HepG2 (cell line): ENCODE measurements around the gene ATAD2B. TPM values are rescaled to one million over a fixed set of nuclear protein-coding genes. Genes with fewer than 3 reads are reported as not detected.
A peak's percentile ranks its signal among the peaks of the same experiment; 100 is the strongest.

Experiments
- ATAC-seq: fragments of 200-7000 bp; cut with Tn5 transposase; 3 replicates; pipeline ENCODE4 v1.9.1; 2020; ENCODE audit warnings: mild to moderate bottlenecking, moderate library complexity
- BruUV-seq: library from RNA; stranded (reverse); fragments of 400-500 nt; replicated peaks from 2 replicates; lab custom pipeline; 2021; lab: Mats Ljungman, UMichigan
- CTCF ChIA-PET: fragments of 300-600 bp; formaldehyde crosslinking; extraction: SDS; loops from one replicate; lab custom pipeline; 2021; ENCODE audit warnings: low total read pairs, inconsistent platforms, low intra/inter-chr PET ratio; lab: Yijun Ruan, JAX
- POLR2A ChIA-PET: fragments of 350-600 bp; sonication (Branson Sonifier 250); formaldehyde crosslinking; loops from one replicate; lab custom pipeline; 2020; ENCODE audit warnings: antibody characterized with exemption, inconsistent platforms; lab: Yijun Ruan, JAX
- DNase-seq: peaks from one replicate; pipeline ENCODE4 v3.0.0-alpha.2; 2015; ENCODE audit warnings: low spot score
- FAIRE-seq: peaks from 3 replicates; lab custom pipeline; 2011; peaks lifted over from hg19 to GRCh38; lab: Jason Lieb, UNC
- H2AFZ ChIP-seq: one replicate; pipeline ENCODE4 v1.6.1; 2011; ENCODE audit warnings: low read length, inconsistent platforms
- H3K27ac ChIP-seq: fragments of 300-600 bp; 3 replicates; pipeline ENCODE4 v1.8.0; 2011; ENCODE audit warnings: mixed run types, mild to moderate bottlenecking, mixed read lengths, low read length, inconsistent platforms; ENCODE audit not compliant: insufficient read depth; ENCODE audit errors: extremely low read length
- H3K27me3 ChIP-seq, 2 experiments: fragments of 200-600 bp in 1 of 2; 2 replicates in 1 of 2; 3 replicates in 1 of 2; pipeline versions ENCODE4 v1.6.0 to v1.8.0; 2011; ENCODE audit warnings: low read length in 2 of 2, mild to moderate bottlenecking in 2 of 2, moderate library complexity in 2 of 2, inconsistent platforms in 1 of 2; ENCODE audit not compliant: insufficient read depth in 2 of 2, control insufficient read depth in 1 of 2
- H3K36me3 ChIP-seq, 2 experiments: fragments of 200-600 bp in 1 of 2; replicated peaks in 1 of 2; 2 replicates in 1 of 2; 3 replicates in 1 of 2; pipeline versions ENCODE4 v1.5.1 to v1.8.0; 2011; ENCODE audit warnings: low read length in 2 of 2, inconsistent platforms in 1 of 2; ENCODE audit not compliant: insufficient read depth in 2 of 2, control insufficient read depth in 1 of 2
- H3K4me1 ChIP-seq: 2 replicates; pipeline ENCODE4 v1.5.1; 2012; ENCODE audit warnings: low read length, inconsistent platforms; ENCODE audit not compliant: insufficient read depth
- H3K4me2 ChIP-seq: 2 replicates; pipeline ENCODE4 v1.6.0; 2011; ENCODE audit warnings: low read depth, low read length, inconsistent platforms
- H3K4me3 ChIP-seq, 3 experiments: fragments of 200-600 bp in 1 of 3; sonication (generic), shearing (Covaris generic) in 1 of 3; replicated peaks in 1 of 3; 2 replicates each; pipeline ENCODE4 v1.5.1; 2011 to 2016; ENCODE audit warnings: low read length in 3 of 3, inconsistent platforms in 2 of 3, low read depth in 2 of 3, mild to moderate bottlenecking in 2 of 3, control low read depth in 1 of 3, mixed read lengths in 1 of 3; ENCODE audit not compliant: insufficient read depth in 1 of 3
- H3K79me2 ChIP-seq: one replicate; pipeline ENCODE4 v1.6.1; 2011; ENCODE audit warnings: low read length, inconsistent platforms; ENCODE audit not compliant: insufficient read depth
- H3K9ac ChIP-seq: 2 replicates; pipeline ENCODE4 v1.6.0; 2011; ENCODE audit warnings: mild to moderate bottlenecking, low read depth, low read length, inconsistent platforms; ENCODE audit not compliant: insufficient read depth
- H3K9me3 ChIP-seq: 2 replicates; pipeline ENCODE4 v1.5.1; 2012; ENCODE audit warnings: mild to moderate bottlenecking, low read length
- H4K20me1 ChIP-seq: 2 replicates; pipeline ENCODE4 v1.6.0; 2011; ENCODE audit warnings: inconsistent platforms, mild to moderate bottlenecking, low read length, moderate library complexity; ENCODE audit not compliant: insufficient read depth
- AGO2 ChIP-seq: fragments of 200-400 bp; formaldehyde crosslinking; optimal IDR thresholded peaks from 2 replicates; pipeline ENCODE3; 2017; ENCODE audit warnings: mild to moderate bottlenecking, low read depth, low read length, moderate library complexity
- DR1 ChIP-seq: sonication (generic); formaldehyde crosslinking; IDR thresholded peaks from 2 replicates; pipeline ENCODE4 v1.8.0; 2021; ENCODE audit warnings: mild to moderate bottlenecking, missing genetic modification reagents, inconsistent platforms
- NFYB ChIP-seq: sonication (generic); formaldehyde crosslinking; IDR thresholded peaks from 2 replicates; pipeline ENCODE4 v1.4.0; 2020; ENCODE audit warnings: missing genetic modification reagents
- NKX3-1 ChIP-seq: sonication (generic); formaldehyde crosslinking; IDR thresholded peaks from 2 replicates; pipeline ENCODE4 v1.5.0; 2020; ENCODE audit warnings: missing genetic modification reagents
- SMARCE1 ChIP-seq: fragments of 450-650 bp; IDR thresholded peaks from 2 replicates; pipeline ENCODE4 v1.6.1; 2017; ENCODE audit warnings: borderline replicate concordance
- TCF12 ChIP-seq, 2 experiments: fragments of 450-650 bp in 1 of 2; sonication (generic) in 1 of 2; formaldehyde crosslinking in 1 of 2; IDR thresholded peaks; 2 replicates each; pipeline versions ENCODE4 v1.6.1 to v1.8.0; 2017 to 2022; ENCODE audit warnings: antibody characterized with exemption in 1 of 2, mild to moderate bottlenecking in 1 of 2, missing genetic modification reagents in 1 of 2, moderate library complexity in 1 of 2
- ZNF12 ChIP-seq: sonication (generic); formaldehyde crosslinking; IDR thresholded peaks from 2 replicates; pipeline ENCODE4 v1.5.0; 2020; ENCODE audit warnings: missing genetic modification reagents
- ZNF124 ChIP-seq: sonication (generic); formaldehyde crosslinking; IDR thresholded peaks from 2 replicates; pipeline ENCODE4 v1.4.0; 2020; ENCODE audit warnings: missing genetic modification reagents
- ZNF20 ChIP-seq: sonication (generic); formaldehyde crosslinking; IDR thresholded peaks from 2 replicates; pipeline ENCODE4 v1.4.0; 2020; ENCODE audit warnings: mild to moderate bottlenecking, moderate library complexity, missing genetic modification reagents
- ZNF530 ChIP-seq: sonication (generic); formaldehyde crosslinking; IDR thresholded peaks from 2 replicates; pipeline ENCODE4 v1.5.0; 2020; ENCODE audit warnings: low read depth, mild to moderate bottlenecking, missing genetic modification reagents
- ZNF570 ChIP-seq: sonication (generic); formaldehyde crosslinking; IDR thresholded peaks from 2 replicates; pipeline ENCODE4 v1.4.0; 2020; ENCODE audit warnings: mild to moderate bottlenecking, missing genetic modification reagents, borderline replicate concordance
- ZNF678 ChIP-seq: sonication (generic); formaldehyde crosslinking; IDR thresholded peaks from 2 replicates; pipeline ENCODE4 v1.4.0; 2020; ENCODE audit warnings: mild to moderate bottlenecking, missing genetic modification reagents
- ZNF781 ChIP-seq: sonication (generic); formaldehyde crosslinking; IDR thresholded peaks from 2 replicates; pipeline ENCODE4 v1.5.1; 2020; ENCODE audit warnings: borderline replicate concordance, mild to moderate bottlenecking, missing genetic modification reagents; ENCODE audit errors: not compliant biosample characterization
- WGBS: methylation state at CpG from one replicate; pipeline ENCODE4 v1.1.6; 2017; ENCODE audit warnings: low lambda C conversion rate; 5-methylcytosine and 5-hydroxymethylcytosine counted together
- in situ Hi-C: cut with HindIII; loops from 2 replicates; pipeline ENCODE4 v1.10.0; 2017; ENCODE audit warnings: low pct_unique_long_range_greater_than_20kb; ENCODE audit not compliant: extremely low pct_ligation_motif_present
- intact Hi-C: fragments of 100-400 bp; cut with micrococcal nuclease; formaldehyde crosslinking; loops from one replicate; pipeline ENCODE4 v1.10.0; 2022; ENCODE audit not compliant: unreplicated experiment
- polyA plus RNA-seq, 8 experiments: library from polyadenylated mRNA; depleted of rRNA in 3 of 8; stranded (reverse) in 7 of 8; unstranded in 1 of 8; fragments of >200 nt; fragmentation: Illumina TruSeq in 4 of 8; extraction: Trizol in 4 of 8; gene quantifications; 2 replicates each; pipeline versions ENCODE4 v1.2.1 to v1.2.3, GENCODE V29; 2011 to 2016; ENCODE audit warnings: low read depth in 4 of 8, missing spikeins in 1 of 8, mixed read lengths in 1 of 8; ENCODE audit not compliant: insufficient read depth in 1 of 8
- total RNA-seq, 5 experiments: library from RNA; depleted of rRNA; stranded (reverse); fragments of >200 nt; fragmentation: Illumina TruSeq; extraction: Trizol; gene quantifications; 2 replicates each; pipeline ENCODE4 v1.2.3, GENCODE V29; 2016; ENCODE audit warnings: low read depth in 1 of 5
- TF ChIP-seq, protein P1 (sequence below): IDR thresholded peaks from 2 replicates; pipeline ENCODE4 v1.6.1; 2018; ENCODE audit warnings: missing genetic modification reagents
- TF ChIP-seq, protein P2 (sequence below): IDR thresholded peaks from 2 replicates; pipeline ENCODE4 v1.6.1; 2016; ENCODE audit warnings: missing compliant biosample characterization, missing genetic modification reagents, borderline replicate concordance
- TF ChIP-seq, protein P3 (sequence below), 2 experiments: sonication (generic) in 1 of 2; formaldehyde crosslinking in 1 of 2; IDR thresholded peaks; 2 replicates each; pipeline versions ENCODE4 v1.4.0 to v1.6.1; 2018 to 2020; ENCODE audit warnings: missing genetic modification reagents in 2 of 2, borderline replicate concordance in 1 of 2, low read depth in 1 of 2, mild to moderate bottlenecking in 1 of 2, missing biosample characterization in 1 of 2
- TF ChIP-seq, protein P4 (sequence below): sonication (generic); formaldehyde crosslinking; conservative IDR thresholded peaks from 2 replicates; pipeline ENCODE4 v1.4.0; 2020; ENCODE audit warnings: missing genetic modification reagents

ATAD2B gene
- total and polyA plus RNA-seq, 2 of the 13 experiments (the other 11 are each of a cell fraction or from before 2014, with no cell fraction given): 5.3 to 22.2 TPM

DNA sequence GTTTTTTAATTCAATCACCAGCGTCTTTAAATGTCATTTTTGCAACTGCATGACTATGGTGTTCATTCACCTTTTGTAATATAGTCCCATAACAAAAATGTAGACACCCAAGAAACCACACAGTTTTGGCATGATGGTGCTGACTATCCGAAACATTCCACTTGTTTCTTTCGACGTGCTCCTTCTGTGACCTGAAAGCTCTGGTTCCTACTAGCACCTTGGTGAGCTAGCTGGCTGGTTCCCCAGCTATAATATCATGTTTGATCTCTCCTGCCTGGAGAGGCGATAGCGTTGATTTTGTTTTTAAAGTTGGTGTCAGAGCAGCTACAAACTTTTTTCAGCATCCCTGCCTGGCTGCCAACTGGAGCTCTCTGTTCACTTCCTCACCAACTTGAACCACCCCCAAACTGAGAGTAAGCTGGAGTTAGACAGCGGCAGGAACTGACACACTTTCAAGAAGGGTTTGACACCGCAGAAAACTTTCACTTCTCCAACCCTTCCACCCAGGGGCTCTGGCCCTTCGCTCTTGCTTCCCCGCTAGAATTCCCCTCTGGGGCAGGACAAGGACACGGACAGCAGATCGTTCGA is 1.1 kb downstream of the ATAD2B start:
- intact Hi-C loops (loop anchor here (2.0 to 10.0 kb wide), 3 partner anchors 89 to 239 kb away; no protein-coding TSS in a partner anchor), in situ Hi-C loops (no loop called here)
- H3K9ac ChIP-seq: peak overlapping the region; percentile 99
- under 1% methylated on average over 13 of the region's 13 CpGs for WGBS
- no peaks in the 10 kb centered on the region for H4K20me1 ChIP-seq
- peaks cover 57% of the 10 kb centered on the region for H3K79me2 ChIP-seq
- no peak overlapping the region for H2AFZ ChIP-seq
- no peaks in the 10 kb centered on the region; a peak in 1 of 5 replicates for H3K27me3 ChIP-seq
- peak; percentile 41 for ATAC-seq
- BruUV-seq: TSS peak; percentile 52
- H3K4me1 ChIP-seq: peaks cover 53% of the 10 kb centered on the region
- ChIA-PET CTCF (interaction anchor here (2.2 to 2.6 kb wide), 2 partner anchors 158 to 239 kb away, joined by 20 read pairs; partner anchors contain the start of gene TP53I3), POLR2A (interaction anchor here (0.9 to 5.1 kb wide), 18 partner anchors 8 to 1326 kb away, joined by 3 to 135 read pairs (median 12); partner anchors contain the start of genes FKBP1B, ITSN2, TP53I3 and UBXN2A)
- no peaks in the 10 kb centered on the region for H3K36me3 ChIP-seq
- peak; percentile 44 for DNase-seq
- H3K4me3 ChIP-seq: peak overlapping the region; percentile 90 to 98 (median 95)
- no peaks in the 10 kb centered on the region for H3K9me3 ChIP-seq
- peak overlapping the region; percentile 88 for H3K4me2 ChIP-seq
- H3K27ac ChIP-seq: peak overlapping the region; percentile 94
- no peak for FAIRE-seq
- TF ChIP-seq, protein P1, sequence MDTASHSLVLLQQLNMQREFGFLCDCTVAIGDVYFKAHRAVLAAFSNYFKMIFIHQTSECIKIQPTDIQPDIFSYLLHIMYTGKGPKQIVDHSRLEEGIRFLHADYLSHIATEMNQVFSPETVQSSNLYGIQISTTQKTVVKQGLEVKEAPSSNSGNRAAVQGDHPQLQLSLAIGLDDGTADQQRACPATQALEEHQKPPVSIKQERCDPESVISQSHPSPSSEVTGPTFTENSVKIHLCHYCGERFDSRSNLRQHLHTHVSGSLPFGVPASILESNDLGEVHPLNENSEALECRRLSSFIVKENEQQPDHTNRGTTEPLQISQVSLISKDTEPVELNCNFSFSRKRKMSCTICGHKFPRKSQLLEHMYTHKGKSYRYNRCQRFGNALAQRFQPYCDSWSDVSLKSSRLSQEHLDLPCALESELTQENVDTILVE (CRISPR knock-in tag): 0 out of 2 replicates have a peak, but pooled peaks have one; percentile 3
- no peak for TF ChIP-seq ZNF20 (CRISPR knock-in tag)
- TF ChIP-seq TCF12 (IDR thresholded peaks at IDR 0.05): no peak
- no peak for TF ChIP-seq TCF12 (CRISPR knock-in tag; IDR thresholded peaks at IDR 0.05)
- TF ChIP-seq, protein P2, sequence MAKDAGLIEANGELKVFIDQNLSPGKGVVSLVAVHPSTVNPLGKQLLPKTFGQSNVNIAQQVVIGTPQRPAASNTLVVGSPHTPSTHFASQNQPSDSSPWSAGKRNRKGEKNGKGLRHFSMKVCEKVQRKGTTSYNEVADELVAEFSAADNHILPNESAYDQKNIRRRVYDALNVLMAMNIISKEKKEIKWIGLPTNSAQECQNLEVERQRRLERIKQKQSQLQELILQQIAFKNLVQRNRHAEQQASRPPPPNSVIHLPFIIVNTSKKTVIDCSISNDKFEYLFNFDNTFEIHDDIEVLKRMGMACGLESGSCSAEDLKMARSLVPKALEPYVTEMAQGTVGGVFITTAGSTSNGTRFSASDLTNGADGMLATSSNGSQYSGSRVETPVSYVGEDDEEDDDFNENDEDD (CRISPR knock-in tag): no peak
- TF ChIP-seq ZNF124 (CRISPR knock-in tag): no peak
- TF ChIP-seq, protein P3, sequence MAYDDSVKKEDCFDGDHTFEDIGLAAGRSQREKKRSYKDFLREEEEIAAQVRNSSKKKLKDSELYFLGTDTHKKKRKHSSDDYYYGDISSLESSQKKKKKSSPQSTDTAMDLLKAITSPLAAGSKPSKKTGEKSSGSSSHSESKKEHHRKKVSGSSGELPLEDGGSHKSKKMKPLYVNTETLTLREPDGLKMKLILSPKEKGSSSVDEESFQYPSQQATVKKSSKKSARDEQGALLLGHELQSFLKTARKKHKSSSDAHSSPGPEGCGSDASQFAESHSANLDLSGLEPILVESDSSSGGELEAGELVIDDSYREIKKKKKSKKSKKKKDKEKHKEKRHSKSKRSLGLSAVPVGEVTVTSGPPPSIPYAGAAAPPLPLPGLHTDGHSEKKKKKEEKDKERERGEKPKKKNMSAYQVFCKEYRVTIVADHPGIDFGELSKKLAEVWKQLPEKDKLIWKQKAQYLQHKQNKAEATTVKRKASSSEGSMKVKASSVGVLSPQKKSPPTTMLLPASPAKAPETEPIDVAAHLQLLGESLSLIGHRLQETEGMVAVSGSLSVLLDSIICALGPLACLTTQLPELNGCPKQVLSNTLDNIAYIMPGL (CRISPR knock-in tag; IDR thresholded peaks at IDR 0.05; ENCODE audit: borderline replicate concordance in 1 of 2, low read depth in 1 of 2): no peak
- peak; percentile 17 for TF ChIP-seq ZNF781 (CRISPR knock-in tag)
- TF ChIP-seq SMARCE1: no peak
- no peak for TF ChIP-seq AGO2
- no peak for TF ChIP-seq DR1 (CRISPR knock-in tag)
- TF ChIP-seq NFYB: no peak
- no peak for TF ChIP-seq NKX3-1 (CRISPR knock-in tag)
- TF ChIP-seq ZNF678 (CRISPR knock-in tag): 0 out of 2 replicates have a peak, but pooled peaks have one; percentile 55
- no peak for TF ChIP-seq ZNF530
- TF ChIP-seq, protein P4, sequence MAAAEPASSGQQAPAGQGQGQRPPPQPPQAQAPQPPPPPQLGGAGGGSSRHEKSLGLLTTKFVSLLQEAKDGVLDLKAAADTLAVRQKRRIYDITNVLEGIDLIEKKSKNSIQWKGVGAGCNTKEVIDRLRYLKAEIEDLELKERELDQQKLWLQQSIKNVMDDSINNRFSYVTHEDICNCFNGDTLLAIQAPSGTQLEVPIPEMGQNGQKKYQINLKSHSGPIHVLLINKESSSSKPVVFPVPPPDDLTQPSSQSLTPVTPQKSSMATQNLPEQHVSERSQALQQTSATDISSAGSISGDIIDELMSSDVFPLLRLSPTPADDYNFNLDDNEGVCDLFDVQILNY (CRISPR knock-in tag): no peak
- TF ChIP-seq ZNF570 (CRISPR knock-in tag): 0 out of 2 replicates have a peak, but pooled peaks have one; percentile 21
- TF ChIP-seq ZNF12: no peak
